ENCODE results near the gene POU2F2. TPM values are rescaled to one million over a fixed set of nuclear protein-coding genes. Genes with fewer than 3 reads are reported as not detected.

The POU2F2 gene
- total and polyA plus RNA-seq, 9 of the 15 experiments (the other 6 are each of a cell fraction or from before 2014, with no cell fraction given) = 0.03 to 0.68 (median 0.14) TPM

DNA sequence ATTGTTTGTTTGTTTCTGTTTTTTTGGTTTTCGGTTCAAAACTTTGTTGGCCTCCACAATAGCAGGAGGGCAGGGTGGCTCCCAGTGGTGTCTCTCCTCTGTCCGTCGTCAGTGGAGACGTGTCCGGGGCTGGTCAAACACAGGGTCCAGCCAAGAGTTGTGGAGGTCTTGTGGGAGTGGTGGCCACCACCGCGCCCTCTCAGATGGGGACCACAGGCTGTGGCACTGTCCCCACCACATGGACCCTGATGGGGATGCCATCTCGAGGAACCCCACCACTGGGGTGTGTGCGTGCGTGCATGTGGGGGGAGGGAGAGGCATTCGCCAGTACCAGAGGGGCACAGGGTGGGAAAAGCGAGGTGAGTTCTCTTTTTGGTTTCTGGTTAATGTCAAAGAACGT, 42.5 kb downstream of the POU2F2 start:
- in situ Hi-C loops (cut with MboI) (no loop called here), intact Hi-C loops (cut with micrococcal nuclease) (no loop called here)
- FAIRE-seq (no peak), DNase-seq (ENCODE audit: extremely low read depth in 1 of 4, low spot score in 3 of 4) (no peak), ATAC-seq (no peak)
- WGBS (ENCODE audit: insufficient coverage, low coverage, missing lambda C conversion rate) = 60% methylated on average over 12 of the region's 13 CpGs
- TF ChIP-seq SUPT5H (IDR thresholded peaks at IDR 0.05) (no peak), ZNF444 (CRISPR knock-in tag; IDR thresholded peaks at IDR 0.05) (no peak), NFIC (IDR thresholded peaks at IDR 0.05) (no peak), BCOR (IDR thresholded peaks at IDR 0.05) (no peak), ARID2 (IDR thresholded peaks at IDR 0.05) (no peak), SAP30 (IDR thresholded peaks at IDR 0.05; ENCODE audit: borderline replicate concordance, insufficient read depth, low read depth, low read length, poor library complexity, severe bottlenecking) (no peak), ZNF24 (IDR thresholded peaks at IDR 0.05) (no peak), RHOXF2B (CRISPR knock-in tag; conservative IDR thresholded peaks at IDR 0.05) (no peak), ZNF282 (CRISPR knock-in tag; IDR thresholded peaks at IDR 0.05) (no peak), ZNF778 (CRISPR knock-in tag; IDR thresholded peaks at IDR 0.05) (no peak), ZNF134 (CRISPR knock-in tag; conservative IDR thresholded peaks at IDR 0.05) (no peak), JUN (IDR thresholded peaks at IDR 0.05; ENCODE audit: borderline replicate concordance, low read depth, low read length) (no peak), JUN (CRISPR knock-in tag; IDR thresholded peaks at IDR 0.05; ENCODE audit: borderline replicate concordance) (no peak)
- TF ChIP-seq, protein P1, sequence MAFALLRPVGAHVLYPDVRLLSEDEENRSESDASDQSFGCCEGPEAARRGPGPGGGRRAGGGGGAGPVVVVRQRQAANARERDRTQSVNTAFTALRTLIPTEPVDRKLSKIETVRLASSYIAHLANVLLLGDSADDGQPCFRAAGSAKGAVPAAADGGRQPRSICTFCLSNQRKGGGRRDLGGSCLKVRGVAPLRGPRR (CRISPR knock-in tag; IDR thresholded peaks at IDR 0.05) = no peak
- TF ChIP-seq, protein P2, sequence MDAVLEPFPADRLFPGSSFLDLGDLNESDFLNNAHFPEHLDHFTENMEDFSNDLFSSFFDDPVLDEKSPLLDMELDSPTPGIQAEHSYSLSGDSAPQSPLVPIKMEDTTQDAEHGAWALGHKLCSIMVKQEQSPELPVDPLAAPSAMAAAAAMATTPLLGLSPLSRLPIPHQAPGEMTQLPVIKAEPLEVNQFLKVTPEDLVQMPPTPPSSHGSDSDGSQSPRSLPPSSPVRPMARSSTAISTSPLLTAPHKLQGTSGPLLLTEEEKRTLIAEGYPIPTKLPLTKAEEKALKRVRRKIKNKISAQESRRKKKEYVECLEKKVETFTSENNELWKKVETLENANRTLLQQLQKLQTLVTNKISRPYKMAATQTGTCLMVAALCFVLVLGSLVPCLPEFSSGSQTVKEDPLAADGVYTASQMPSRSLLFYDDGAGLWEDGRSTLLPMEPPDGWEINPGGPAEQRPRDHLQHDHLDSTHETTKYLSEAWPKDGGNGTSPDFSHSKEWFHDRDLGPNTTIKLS (IDR thresholded peaks at IDR 0.05; ENCODE audit: borderline replicate concordance, low read depth) = no peak
- TF ChIP-seq, protein P3, sequence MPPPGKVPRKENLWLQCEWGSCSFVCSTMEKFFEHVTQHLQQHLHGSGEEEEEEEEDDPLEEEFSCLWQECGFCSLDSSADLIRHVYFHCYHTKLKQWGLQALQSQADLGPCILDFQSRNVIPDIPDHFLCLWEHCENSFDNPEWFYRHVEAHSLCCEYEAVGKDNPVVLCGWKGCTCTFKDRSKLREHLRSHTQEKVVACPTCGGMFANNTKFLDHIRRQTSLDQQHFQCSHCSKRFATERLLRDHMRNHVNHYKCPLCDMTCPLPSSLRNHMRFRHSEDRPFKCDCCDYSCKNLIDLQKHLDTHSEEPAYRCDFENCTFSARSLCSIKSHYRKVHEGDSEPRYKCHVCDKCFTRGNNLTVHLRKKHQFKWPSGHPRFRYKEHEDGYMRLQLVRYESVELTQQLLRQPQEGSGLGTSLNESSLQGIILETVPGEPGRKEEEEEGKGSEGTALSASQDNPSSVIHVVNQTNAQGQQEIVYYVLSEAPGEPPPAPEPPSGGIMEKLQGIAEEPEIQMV (tag; conservative IDR thresholded peaks at IDR 0.05; ENCODE audit: low read depth) = no peak
- TF ChIP-seq, protein P4, sequence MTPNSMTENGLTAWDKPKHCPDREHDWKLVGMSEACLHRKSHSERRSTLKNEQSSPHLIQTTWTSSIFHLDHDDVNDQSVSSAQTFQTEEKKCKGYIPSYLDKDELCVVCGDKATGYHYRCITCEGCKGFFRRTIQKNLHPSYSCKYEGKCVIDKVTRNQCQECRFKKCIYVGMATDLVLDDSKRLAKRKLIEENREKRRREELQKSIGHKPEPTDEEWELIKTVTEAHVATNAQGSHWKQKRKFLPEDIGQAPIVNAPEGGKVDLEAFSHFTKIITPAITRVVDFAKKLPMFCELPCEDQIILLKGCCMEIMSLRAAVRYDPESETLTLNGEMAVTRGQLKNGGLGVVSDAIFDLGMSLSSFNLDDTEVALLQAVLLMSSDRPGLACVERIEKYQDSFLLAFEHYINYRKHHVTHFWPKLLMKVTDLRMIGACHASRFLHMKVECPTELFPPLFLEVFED (CRISPR knock-in tag; conservative IDR thresholded peaks at IDR 0.05) = no peak
- peaks cover 7 to 21% of the 10 kb centered on the region in 2 experiments; a peak in 4 of 5 replicates for H3K4me1 ChIP-seq (replicated peaks in 1 of 2; ENCODE audit: control insufficient read depth in 2 of 2, insufficient read depth in 2 of 2, low read length in 2 of 2)
- H3K9me3 ChIP-seq (replicated peaks; ENCODE audit: control insufficient read depth, insufficient read depth, low read depth, low read length) = no peaks in the 10 kb centered on the region
- H3K4me2 ChIP-seq (ENCODE audit: insufficient read depth, low read length) = no peak overlapping the region
- BruUV-seq (replicated peaks) = no TSS peak
- H4K20me1 ChIP-seq (replicated peaks; ENCODE audit: control insufficient read depth, insufficient read depth, low read length) = no peaks in the 10 kb centered on the region
- ChIA-PET CTCF (ENCODE audit: low intra/inter-chr PET ratio) (interaction anchor here (0.7 kb wide), 1 partner anchor 50 kb away, joined by 5 read pairs; no protein-coding TSS in a partner anchor), POLR2A (no interaction called here)
- H3K4me3 ChIP-seq = no peak overlapping the region
- H3K9ac ChIP-seq (ENCODE audit: insufficient read depth in 1 of 2, low read depth in 2 of 2, low read length in 2 of 2) = no peak overlapping the region
- H2AFZ ChIP-seq (ENCODE audit: low read depth, low read length) = no peak overlapping the region
- H3K79me2 ChIP-seq (ENCODE audit: control insufficient read depth, insufficient read depth, low read length) = no peaks in the 10 kb centered on the region
- H3K9me1 ChIP-seq (ENCODE audit: control insufficient read depth, insufficient read depth, low read length) = no peaks in the 10 kb centered on the region
- H3K36me3 ChIP-seq (ENCODE audit: control insufficient read depth, insufficient read depth, low read length) = no peaks in the 10 kb centered on the region
- H3K27me3 ChIP-seq (ENCODE audit: control insufficient read depth in 2 of 2, insufficient read depth in 2 of 2, low read length in 2 of 2) = peaks cover 0 to 7% of the 10 kb centered on the region in 2 experiments; a peak in 3 of 5 replicates
- H3K27ac ChIP-seq (ENCODE audit: extremely low read depth, low read depth, low read length) = no peak overlapping the region

Data from K562 (cell line).